Measurements from ENCODE around the gene PDZD7.

PDZD7 gene

GRCh38 chr10:100976906-100977305 lies 54.0 kb downstream of the PDZD7 start:
- TF ChIP-seq GATA3 (IDR thresholded peaks at IDR 0.05; ENCODE audit: low read depth, low read length) (no peak), GATA2 (IDR thresholded peaks at IDR 0.05; ENCODE audit: low read depth, low read length) (no peak)

GRCh38 chr10:100972904-100973535 lies 57.9 kb downstream of the PDZD7 start:
- TF ChIP-seq GATA3 (IDR thresholded peaks at IDR 0.05; ENCODE audit: low read depth, low read length): no peak
- TF ChIP-seq GATA2 (IDR thresholded peaks at IDR 0.05; ENCODE audit: low read depth, low read length): no peak

GRCh38 chr10:100972115-100972903 lies 58.6 kb downstream of the PDZD7 start:
- TF ChIP-seq GATA2 (IDR thresholded peaks at IDR 0.05; ENCODE audit: low read depth, low read length): no peak
- TF ChIP-seq GATA3 (IDR thresholded peaks at IDR 0.05; ENCODE audit: low read depth, low read length): no peak

GRCh38 chr10:100970914-100971811 lies 59.8 kb downstream of the PDZD7 start:
- TF ChIP-seq GATA3 (IDR thresholded peaks at IDR 0.05; ENCODE audit: low read depth, low read length) (no peak), GATA2 (IDR thresholded peaks at IDR 0.05; ENCODE audit: low read depth, low read length) (no peak)

- TF ChIP-seq GATA3 (IDR thresholded peaks at IDR 0.05; ENCODE audit: low read depth, low read length) (no peak), GATA2 (IDR thresholded peaks at IDR 0.05; ENCODE audit: low read depth, low read length) (no peak)
Observed at GRCh38 chr10:100970076-100970913, 60.6 kb downstream of the PDZD7 start.

- no peak for TF ChIP-seq GATA3 (IDR thresholded peaks at IDR 0.05; ENCODE audit: low read depth, low read length)
- no peak for TF ChIP-seq GATA2 (IDR thresholded peaks at IDR 0.05; ENCODE audit: low read depth, low read length)
Observed at GRCh38 chr10:100969187-100970075, 61.5 kb downstream of the PDZD7 start, which contains the start of gene SEMA4G. Gene SEMA4G (plus strand): TSS chr10:100969504. CDS start chr10:100972913, 3,409 bp downstream.

- TF ChIP-seq GATA2 (IDR thresholded peaks at IDR 0.05; ENCODE audit: low read depth, low read length) (no peak), GATA3 (IDR thresholded peaks at IDR 0.05; ENCODE audit: low read depth, low read length) (no peak)
Observed at GRCh38 chr10:100968863-100969186, 62.1 kb downstream of the PDZD7 start.

GRCh38 chr10:100968062-100968736 lies 62.7 kb downstream of the PDZD7 start:
- no peak for TF ChIP-seq GATA3 (IDR thresholded peaks at IDR 0.05; ENCODE audit: low read depth, low read length)
- TF ChIP-seq GATA2 (IDR thresholded peaks at IDR 0.05; ENCODE audit: low read depth, low read length): no peak

GRCh38 chr10:100967332-100967731 lies 63.6 kb downstream of the PDZD7 start:
- TF ChIP-seq GATA3 (IDR thresholded peaks at IDR 0.05; ENCODE audit: low read depth, low read length) (no peak), GATA2 (IDR thresholded peaks at IDR 0.05; ENCODE audit: low read depth, low read length) (no peak)

- TF ChIP-seq GATA2 (IDR thresholded peaks at IDR 0.05; ENCODE audit: low read depth, low read length) (no peak), GATA3 (IDR thresholded peaks at IDR 0.05; ENCODE audit: low read depth, low read length) (no peak)
Observed at GRCh38 chr10:100966887-100967286, 64.0 kb downstream of the PDZD7 start.

- no peak for TF ChIP-seq GATA3 (IDR thresholded peaks at IDR 0.05; ENCODE audit: low read depth, low read length)
- TF ChIP-seq GATA2 (IDR thresholded peaks at IDR 0.05; ENCODE audit: low read depth, low read length): no peak
Observed at GRCh38 chr10:100965820-100966219, 65.1 kb downstream of the PDZD7 start.

GRCh38 chr10:100963826-100964225 lies 67.1 kb downstream of the PDZD7 start:
- no peak for TF ChIP-seq GATA2 (IDR thresholded peaks at IDR 0.05; ENCODE audit: low read depth, low read length)
- TF ChIP-seq GATA3 (IDR thresholded peaks at IDR 0.05; ENCODE audit: low read depth, low read length): no peak
